GM12892 (cell line): Measurements from ENCODE around the gene NR3C2.

ENCODE experiments used
- POLR2A ChIP-seq: IDR thresholded peaks from 2 replicates; pipeline ENCODE4 v1.6.1; 2011; ENCODE audit warnings: low read depth, low read length, control low read depth
- TAF1 ChIP-seq: IDR thresholded peaks from 2 replicates; pipeline ENCODE4 v1.6.1; 2011; ENCODE audit warnings: low read depth, mild to moderate bottlenecking, control low read depth, low read length, borderline replicate concordance

GRCh38 chr4:148095346-148095923 lies 346.8 kb downstream of the NR3C2 start:
- TF ChIP-seq POLR2A (no peak), TAF1 (no peak)
